Cardiac fibroblast (primary cell): ENCODE data around the gene THSD4.

Experiments
- DNase-seq, 2 donors: peaks; one replicate each; pipeline versions ENCODE4 v3.0.0 to v3.0.0-alpha.2; 2010; ENCODE audit warnings: low read depth in 2 of 2
- H3K4me3 ChIP-seq, 2 donors: replicated peaks in 1 of 2; 1 replicate in 1 of 2; 2 replicates in 1 of 2; pipeline ENCODE4 v1.5.1; 2011; ENCODE audit warnings: low read depth in 2 of 2, low read length in 2 of 2, mild to moderate bottlenecking in 2 of 2, moderate library complexity in 1 of 2
- TF ChIP-seq, protein P1 (sequence below): IDR thresholded peaks from one replicate; pipeline ENCODE4 v1.5.1; 2011; ENCODE audit warnings: low read depth, mild to moderate bottlenecking, low read length, inconsistent platforms

Gene THSD4

DNA sequence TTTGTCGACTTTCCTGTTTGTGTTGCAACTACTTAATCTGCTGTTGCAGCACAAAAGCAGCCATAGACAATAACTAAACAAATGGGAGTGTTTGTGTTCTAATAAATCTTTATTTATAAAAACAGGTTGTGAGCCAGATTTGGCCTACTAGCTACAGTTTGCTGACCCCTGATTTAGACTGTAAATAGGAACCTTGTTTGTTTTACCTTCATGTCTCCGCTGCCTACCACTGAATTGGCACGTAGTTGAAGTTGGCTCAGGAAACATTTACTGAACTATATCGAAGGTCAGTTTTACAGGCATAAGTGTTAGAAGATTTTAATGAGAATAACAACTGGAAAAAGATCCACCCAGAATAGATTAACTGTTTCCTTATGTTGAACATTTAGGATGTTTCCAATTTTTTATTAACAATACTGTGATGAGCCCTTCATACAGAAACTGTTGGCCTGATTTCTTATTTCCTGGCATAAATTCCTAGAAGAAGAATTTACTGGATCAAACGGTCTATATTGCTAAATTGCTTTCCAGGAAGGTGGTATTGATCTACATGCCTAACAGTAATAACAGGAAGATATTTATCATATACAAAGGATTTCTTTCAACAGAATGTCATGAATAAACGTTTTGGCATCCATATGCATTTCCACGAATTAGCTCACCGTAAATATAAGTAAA, 538.9 kb downstream of the THSD4 start:
- no peak overlapping the region for H3K4me3 ChIP-seq
- DNase-seq = no peak
- TF ChIP-seq, protein P1, sequence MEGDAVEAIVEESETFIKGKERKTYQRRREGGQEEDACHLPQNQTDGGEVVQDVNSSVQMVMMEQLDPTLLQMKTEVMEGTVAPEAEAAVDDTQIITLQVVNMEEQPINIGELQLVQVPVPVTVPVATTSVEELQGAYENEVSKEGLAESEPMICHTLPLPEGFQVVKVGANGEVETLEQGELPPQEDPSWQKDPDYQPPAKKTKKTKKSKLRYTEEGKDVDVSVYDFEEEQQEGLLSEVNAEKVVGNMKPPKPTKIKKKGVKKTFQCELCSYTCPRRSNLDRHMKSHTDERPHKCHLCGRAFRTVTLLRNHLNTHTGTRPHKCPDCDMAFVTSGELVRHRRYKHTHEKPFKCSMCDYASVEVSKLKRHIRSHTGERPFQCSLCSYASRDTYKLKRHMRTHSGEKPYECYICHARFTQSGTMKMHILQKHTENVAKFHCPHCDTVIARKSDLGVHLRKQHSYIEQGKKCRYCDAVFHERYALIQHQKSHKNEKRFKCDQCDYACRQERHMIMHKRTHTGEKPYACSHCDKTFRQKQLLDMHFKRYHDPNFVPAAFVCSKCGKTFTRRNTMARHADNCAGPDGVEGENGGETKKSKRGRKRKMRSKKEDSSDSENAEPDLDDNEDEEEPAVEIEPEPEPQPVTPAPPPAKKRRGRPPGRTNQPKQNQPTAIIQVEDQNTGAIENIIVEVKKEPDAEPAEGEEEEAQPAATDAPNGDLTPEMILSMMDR = no peak

DNA sequence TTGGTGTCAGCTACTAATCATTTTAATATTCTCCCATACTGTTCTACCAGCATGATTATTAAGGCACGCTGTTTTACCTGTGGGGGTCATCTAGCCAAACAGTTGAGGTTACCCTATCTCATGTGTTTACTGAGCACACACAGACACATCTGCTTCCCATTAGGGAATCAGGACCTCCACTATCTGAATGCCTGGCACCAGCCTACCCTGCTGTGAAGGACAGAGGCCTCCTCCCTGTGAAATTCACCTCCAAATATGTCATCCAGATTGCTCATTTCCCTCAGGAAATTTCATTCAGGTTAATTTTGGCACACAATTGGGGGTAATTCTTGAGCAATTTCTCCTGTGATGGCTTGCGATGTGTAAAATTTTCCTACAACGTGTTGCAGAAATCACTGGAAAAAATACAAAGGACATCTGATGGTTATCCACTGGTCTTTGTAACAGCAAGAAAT, 539.5 kb downstream of the THSD4 start:
- no peak overlapping the region for H3K4me3 ChIP-seq
- TF ChIP-seq, protein P1 = no peak
- peak; percentile 25 to 55 for DNase-seq

DNA sequence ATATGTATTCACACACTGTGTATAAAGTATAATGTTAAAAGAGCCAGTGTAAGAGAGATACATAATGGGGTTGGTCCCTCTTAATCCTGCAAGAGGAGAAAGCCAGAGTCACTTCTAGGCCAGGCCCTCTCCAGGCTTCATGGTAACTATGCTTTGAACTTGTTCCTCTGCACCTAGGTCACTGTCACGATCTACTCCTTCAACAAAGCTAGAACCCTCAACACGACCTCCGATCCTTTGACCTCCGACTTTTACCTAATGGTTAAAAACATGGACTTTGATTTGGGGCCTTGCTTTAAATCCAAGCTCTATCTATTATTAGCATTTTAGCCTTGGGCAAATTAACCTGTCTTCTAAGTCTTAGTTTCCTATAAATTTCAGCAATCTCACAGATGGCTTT, 541.2 kb downstream of the THSD4 start:
- DNase-seq = no peak
- H3K4me3 ChIP-seq = no peak overlapping the region
- TF ChIP-seq, protein P1 = no peak

DNA sequence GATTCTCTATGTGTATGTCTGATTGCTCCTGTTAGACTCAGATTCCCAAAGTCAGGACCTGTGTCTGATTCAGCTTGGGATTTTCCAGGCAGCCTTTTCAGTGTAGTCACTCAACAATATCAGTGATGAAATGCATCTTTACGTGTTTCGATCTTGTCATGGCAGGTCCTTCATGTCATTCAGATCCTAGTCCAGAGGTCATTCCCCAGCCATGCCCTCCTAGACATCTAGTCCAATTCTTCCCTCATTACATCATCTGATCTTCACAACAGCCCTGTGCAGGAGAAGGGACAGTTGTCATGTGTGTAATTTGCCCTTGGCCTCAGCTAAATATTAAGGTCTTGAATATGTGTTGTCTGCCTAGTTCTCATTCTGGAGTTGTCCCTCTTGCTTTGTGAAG, 541.9 kb downstream of the THSD4 start:
- TF ChIP-seq, protein P1 = no peak
- no peak overlapping the region for H3K4me3 ChIP-seq
- DNase-seq = no peak

DNA sequence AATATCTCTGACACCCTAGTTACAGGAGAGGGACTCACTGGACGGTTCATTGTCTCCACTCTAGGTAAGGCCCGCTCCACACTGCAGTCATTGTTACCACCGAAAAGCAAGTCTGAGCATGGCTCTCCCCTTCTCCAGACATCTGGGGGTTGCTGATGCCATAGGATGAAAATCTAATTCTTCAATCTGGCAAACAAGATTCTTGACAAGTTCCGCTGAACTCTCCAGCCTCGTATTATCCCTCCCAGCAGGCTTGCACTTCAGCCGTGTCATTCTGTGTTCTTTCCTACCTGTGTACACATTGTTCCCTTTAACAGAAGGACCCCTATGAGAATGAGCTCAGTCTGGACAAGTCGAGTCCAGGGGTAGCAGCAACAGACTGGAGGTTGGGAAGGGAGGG, 542.8 kb downstream of the THSD4 start:
- no peak overlapping the region for H3K4me3 ChIP-seq
- TF ChIP-seq, protein P1 = no peak

DNA sequence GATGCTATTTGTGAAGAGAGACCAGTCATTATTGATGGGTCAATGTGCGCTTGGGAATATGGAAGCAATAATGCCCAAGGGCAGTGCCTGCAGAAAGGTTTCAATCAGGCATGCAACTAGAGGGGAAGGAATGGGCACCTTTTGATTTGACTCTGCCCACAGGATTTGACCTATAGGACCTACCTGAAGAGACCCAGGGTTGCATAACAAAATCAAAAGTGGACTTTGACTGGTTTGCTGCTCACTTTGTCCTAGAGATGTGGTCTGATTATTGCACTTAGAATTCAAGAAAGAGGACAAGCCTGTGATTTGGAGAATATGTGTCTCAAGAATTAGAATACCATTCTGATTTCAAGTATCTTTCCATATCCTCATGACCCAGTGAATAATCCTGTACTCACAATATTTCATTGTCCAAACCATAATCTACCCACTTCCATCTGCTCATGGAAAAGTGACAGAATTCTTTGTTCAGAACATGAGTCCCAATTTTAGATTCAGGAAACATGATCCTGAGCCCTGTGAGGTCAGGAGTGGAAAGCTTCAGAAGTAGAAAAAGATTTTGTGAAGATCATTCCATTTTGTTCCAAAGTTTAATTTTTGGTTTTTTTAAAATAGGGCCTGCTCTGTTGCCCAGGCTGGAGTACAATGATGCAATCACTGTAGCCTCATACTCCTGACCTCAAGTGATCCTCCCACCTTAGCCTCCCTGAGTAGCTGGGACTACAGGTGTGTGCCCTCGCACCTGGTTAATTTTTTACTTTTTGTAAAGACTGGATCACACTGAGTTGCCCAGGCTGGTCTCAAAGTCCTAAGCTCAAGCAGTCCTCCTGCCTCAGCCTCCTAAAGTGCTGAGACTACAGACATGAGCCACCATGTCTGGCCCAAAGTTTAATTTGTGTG, 543.8 kb downstream of the THSD4 start:
- TF ChIP-seq, protein P1 = no peak
- DNase-seq = no peak
- no peak overlapping the region for H3K4me3 ChIP-seq

More for the DNA sequence above, 542.8 kb downstream of the THSD4 start:
- no peak for DNase-seq
